Measurements from ENCODE around the gene SASH1.

SASH1 gene

GRCh38 chr6:148523048-148523447, 180.4 kb downstream of the SASH1 start:
- peak; percentile 76 for DNase-seq (ENCODE audit: low read depth)
- no peak overlapping the region for H3K4me3 ChIP-seq (ENCODE audit: low read depth, low read length)
- TF ChIP-seq, protein P1, sequence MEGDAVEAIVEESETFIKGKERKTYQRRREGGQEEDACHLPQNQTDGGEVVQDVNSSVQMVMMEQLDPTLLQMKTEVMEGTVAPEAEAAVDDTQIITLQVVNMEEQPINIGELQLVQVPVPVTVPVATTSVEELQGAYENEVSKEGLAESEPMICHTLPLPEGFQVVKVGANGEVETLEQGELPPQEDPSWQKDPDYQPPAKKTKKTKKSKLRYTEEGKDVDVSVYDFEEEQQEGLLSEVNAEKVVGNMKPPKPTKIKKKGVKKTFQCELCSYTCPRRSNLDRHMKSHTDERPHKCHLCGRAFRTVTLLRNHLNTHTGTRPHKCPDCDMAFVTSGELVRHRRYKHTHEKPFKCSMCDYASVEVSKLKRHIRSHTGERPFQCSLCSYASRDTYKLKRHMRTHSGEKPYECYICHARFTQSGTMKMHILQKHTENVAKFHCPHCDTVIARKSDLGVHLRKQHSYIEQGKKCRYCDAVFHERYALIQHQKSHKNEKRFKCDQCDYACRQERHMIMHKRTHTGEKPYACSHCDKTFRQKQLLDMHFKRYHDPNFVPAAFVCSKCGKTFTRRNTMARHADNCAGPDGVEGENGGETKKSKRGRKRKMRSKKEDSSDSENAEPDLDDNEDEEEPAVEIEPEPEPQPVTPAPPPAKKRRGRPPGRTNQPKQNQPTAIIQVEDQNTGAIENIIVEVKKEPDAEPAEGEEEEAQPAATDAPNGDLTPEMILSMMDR (conservative IDR thresholded peaks at IDR 0.05; ENCODE audit: low read depth, low read length) = no peak

DNA sequence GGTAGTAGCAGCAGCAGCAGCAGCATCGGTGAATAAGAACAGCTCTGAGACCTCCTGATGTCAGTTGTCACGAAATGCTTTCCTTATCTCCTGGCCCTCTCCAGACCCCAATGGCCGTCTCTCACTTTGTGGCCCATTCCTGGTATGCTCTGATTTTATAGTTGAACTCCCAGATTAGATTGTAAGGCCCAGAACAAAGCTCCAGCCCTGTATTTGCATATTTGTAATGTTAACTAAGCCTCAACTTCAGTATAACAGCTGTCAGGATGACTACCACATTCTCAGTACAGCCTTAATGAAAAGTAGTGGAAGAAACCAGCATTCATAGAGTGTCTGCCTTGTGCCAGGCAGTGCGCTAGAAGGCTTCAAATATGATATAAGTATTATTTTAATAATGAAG, 180.9 kb downstream of the SASH1 start:
- no peak for DNase-seq (ENCODE audit: low read depth)
- H3K4me3 ChIP-seq (ENCODE audit: low read depth, low read length) = no peak overlapping the region
- TF ChIP-seq, protein P1 (conservative IDR thresholded peaks at IDR 0.05; ENCODE audit: low read depth, low read length) = no peak

DNA sequence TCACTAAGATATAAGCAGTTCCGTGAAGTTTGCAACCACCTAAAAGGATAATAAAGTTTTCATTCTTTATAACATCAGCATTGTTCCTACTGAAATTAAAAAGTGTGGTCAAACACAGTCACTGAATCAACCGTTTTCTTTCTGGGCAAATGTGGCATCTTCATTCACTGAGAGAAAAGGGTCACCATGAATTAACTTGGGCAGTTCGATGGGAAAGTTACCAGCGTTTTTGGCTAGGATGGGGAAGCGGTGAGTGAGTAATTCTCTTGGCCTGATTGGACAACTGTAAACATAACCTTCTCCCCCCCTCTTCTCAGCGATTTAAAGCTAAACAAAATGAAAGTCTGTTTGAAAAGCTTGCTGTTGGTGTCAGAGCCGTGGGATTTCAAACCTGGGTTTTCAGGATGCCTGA, 181.8 kb downstream of the SASH1 start:
- peak; percentile 76 for DNase-seq (ENCODE audit: low read depth)
- H3K4me3 ChIP-seq (ENCODE audit: low read depth, low read length) = peak overlapping the region; percentile 42
- TF ChIP-seq, protein P1 (conservative IDR thresholded peaks at IDR 0.05; ENCODE audit: low read depth, low read length) = no peak

- peak; percentile 81 for DNase-seq (ENCODE audit: low read depth)
- H3K4me3 ChIP-seq (ENCODE audit: low read depth, low read length) = peak overlapping the region; percentile 42
- TF ChIP-seq, protein P1 (conservative IDR thresholded peaks at IDR 0.05; ENCODE audit: low read depth, low read length) = no peak
Observed at GRCh38 chr6:148524976-148525375, 182.3 kb downstream of the SASH1 start.

GRCh38 chr6:148525453-148525852, 182.8 kb downstream of the SASH1 start:
- no peak overlapping the region for H3K4me3 ChIP-seq (ENCODE audit: low read depth, low read length)
- TF ChIP-seq, protein P1 (conservative IDR thresholded peaks at IDR 0.05; ENCODE audit: low read depth, low read length) = no peak
- peak; percentile 76 for DNase-seq (ENCODE audit: low read depth)

GRCh38 chr6:148526145-148526544, 183.5 kb downstream of the SASH1 start:
- TF ChIP-seq, protein P1 (conservative IDR thresholded peaks at IDR 0.05; ENCODE audit: low read depth, low read length) = no peak
- no peak for DNase-seq (ENCODE audit: low read depth)
- no peak overlapping the region for H3K4me3 ChIP-seq (ENCODE audit: low read depth, low read length)

DNA sequence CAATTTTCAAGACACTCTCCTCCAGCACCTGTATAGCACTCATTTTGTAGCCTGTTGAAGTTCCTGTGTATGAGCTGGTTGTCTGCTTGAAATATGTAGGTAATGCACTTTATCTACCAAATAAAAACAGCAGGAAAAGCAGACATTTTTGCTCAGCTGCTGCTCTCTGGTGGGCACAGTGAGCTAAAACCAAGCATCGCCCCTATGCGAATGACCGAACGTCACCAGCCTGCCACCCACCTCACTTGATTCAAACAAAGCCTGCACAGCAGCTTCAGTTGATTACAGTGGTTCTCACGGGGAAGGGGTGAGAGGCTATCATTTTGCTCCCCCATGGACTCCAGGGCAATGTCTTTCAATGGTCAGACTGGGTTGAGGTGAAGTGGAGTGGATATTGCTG, 185.7 kb downstream of the SASH1 start:
- peak; percentile 46 for DNase-seq (ENCODE audit: low read depth)
- TF ChIP-seq, protein P1 (conservative IDR thresholded peaks at IDR 0.05; ENCODE audit: low read depth, low read length) = peak; percentile 47

More for the DNA sequence above, 185.7 kb downstream of the SASH1 start:
- H3K4me3 ChIP-seq (ENCODE audit: low read depth, low read length) = no peak overlapping the region
